Panc1 (cell line): ENCODE data around the gene ADAMTSL2. TPM values are rescaled to one million over a fixed set of nuclear protein-coding genes. Genes with fewer than 3 reads are reported as not detected.

Experiments used
- ATAC-seq: fragments of 200-7000 bp; cut with Tn5 transposase; 2 replicates; pipeline ENCODE4 v1.9.1; 2020; ENCODE audit warnings: mild to moderate bottlenecking, moderate library complexity
- BruUV-seq: library from RNA; stranded (reverse); fragments of 400-500 nt; replicated peaks from 2 replicates; lab custom pipeline; 2021; lab: Mats Ljungman, UMichigan
- CTCF ChIA-PET: fragments of 300-600 bp; sonication (Branson Sonifier 250); formaldehyde crosslinking; loops from one replicate; lab custom pipeline; 2022; ENCODE audit warnings: antibody characterized with exemption; lab: Charles Lee
- POLR2A ChIA-PET: fragments of 300-600 bp; sonication (Branson Sonifier 250); formaldehyde crosslinking; loops from one replicate; lab custom pipeline; 2022; ENCODE audit warnings: antibody characterized with exemption; lab: Charles Lee
- DNase-seq: peaks from one replicate; pipeline ENCODE4 v3.0.0-alpha.2; 2010; ENCODE audit warnings: low read depth, low spot score
- H3K27ac ChIP-seq: 2 replicates; pipeline ENCODE4 v1.5.1; 2011; ENCODE audit warnings: mild to moderate bottlenecking, low read length, inconsistent platforms
- H3K27me3 ChIP-seq: fragments of 200-500 bp; sonication (Bioruptor generic); 2 replicates; pipeline ENCODE4 v1.6.0; 2014; ENCODE audit warnings: low read length, inconsistent platforms; ENCODE audit not compliant: control insufficient read depth, insufficient read depth
- H3K36me3 ChIP-seq: fragments of 200-500 bp; sonication (Bioruptor generic); 2 replicates; pipeline ENCODE4 v1.5.1; 2014; ENCODE audit warnings: inconsistent platforms, mild to moderate bottlenecking, low read length, moderate library complexity; ENCODE audit not compliant: control insufficient read depth, insufficient read depth
- H3K4me1 ChIP-seq: 2 replicates; pipeline ENCODE4 v1.5.1; 2011; ENCODE audit warnings: inconsistent platforms, mild to moderate bottlenecking, low read length, moderate library complexity; ENCODE audit not compliant: control insufficient read depth, insufficient read depth
- H3K4me3 ChIP-seq, 2 experiments: 2 replicates each; pipeline ENCODE4 v1.5.1; 2011 to 2012; ENCODE audit warnings: low read depth in 2 of 2, low read length in 2 of 2, mild to moderate bottlenecking in 2 of 2, inconsistent platforms in 1 of 2, moderate library complexity in 1 of 2
- H3K9me3 ChIP-seq: fragments of 200-500 bp; sonication (Bioruptor generic); 2 replicates; pipeline ENCODE4 v1.5.1; 2014; ENCODE audit warnings: low read depth, mild to moderate bottlenecking, inconsistent platforms, low read length, moderate library complexity; ENCODE audit not compliant: control insufficient read depth, insufficient read depth
- POLR2AphosphoS5 ChIP-seq: IDR thresholded peaks from 2 replicates; pipeline ENCODE4 v1.6.1; 2012; ENCODE audit warnings: mild to moderate bottlenecking, low read depth, low read length, moderate library complexity
- SIN3A ChIP-seq: IDR thresholded peaks from 2 replicates; pipeline ENCODE4 v1.6.1; 2012; ENCODE audit warnings: low read depth, mild to moderate bottlenecking, low read length, moderate library complexity, borderline replicate concordance; ENCODE audit not compliant: insufficient read depth
- TCF7L2 ChIP-seq: IDR thresholded peaks from 2 replicates; pipeline ENCODE4 v1.6.1; 2011; ENCODE audit warnings: mild to moderate bottlenecking, low read depth, low read length, inconsistent platforms
- in situ Hi-C: cut with HindIII; loops from 2 replicates; pipeline ENCODE4 v1.10.0; 2016; ENCODE audit warnings: low sequenced_read_pairs, low pct_unique_long_range_greater_than_20kb
- intact Hi-C: fragments of 100-400 bp; cut with micrococcal nuclease; formaldehyde crosslinking; loops from one replicate; pipeline ENCODE4 v1.10.0; 2022; ENCODE audit not compliant: unreplicated experiment
- total RNA-seq: library from RNA; stranded (reverse); gene quantifications from one replicate; pipeline ENCODE4 v1.2.1, GENCODE V29; 2021; ENCODE audit not compliant: unreplicated experiment
- TF ChIP-seq, protein P1 (sequence below), 2 experiments: IDR thresholded peaks; 2 replicates each; pipeline ENCODE4 v1.6.1; 2011 to 2012; ENCODE audit warnings: low read depth in 2 of 2, control low read depth in 1 of 2, low read length in 1 of 2, mild to moderate bottlenecking in 1 of 2, moderate library complexity in 1 of 2; ENCODE audit not compliant: insufficient read depth in 1 of 2
- TF ChIP-seq, protein P2 (sequence below): fragments of 450-650 bp; IDR thresholded peaks from 2 replicates; pipeline ENCODE4 v1.5.1; 2017; ENCODE audit warnings: mild to moderate bottlenecking

The ADAMTSL2 gene
- total RNA-seq, 1 experiment from 2014 or later = 0.10 TPM

DNA sequence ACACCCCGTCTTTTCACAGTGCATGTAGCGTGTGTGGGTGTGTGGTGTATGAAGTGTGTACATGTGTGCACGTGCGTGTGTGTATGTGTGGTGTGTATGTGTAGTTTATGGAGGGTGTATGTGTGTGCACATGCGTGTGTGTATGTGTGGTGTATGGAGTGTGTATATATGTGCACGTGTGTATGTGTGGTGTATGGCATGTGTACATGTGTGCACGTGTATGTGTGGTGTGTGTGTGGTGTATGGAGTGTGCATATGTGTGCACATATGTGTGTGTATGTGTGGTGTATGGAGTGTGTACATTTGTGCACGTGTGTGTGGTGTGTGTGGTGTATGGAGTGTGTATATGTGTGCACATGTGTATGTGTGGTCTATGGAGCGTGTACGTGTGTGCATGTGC is 22.9 kb upstream of the ADAMTSL2 start:
- ATAC-seq = no peak
- Histone ChIP-seq H3K4me3 (no peak overlapping the region), H3K27ac (no peak overlapping the region), H3K9me3 (no peaks in the 10 kb centered on the region), H3K27me3 (no peaks in the 10 kb centered on the region), H3K36me3 (no peaks in the 10 kb centered on the region), H3K4me1 (peaks cover 30% of the 10 kb centered on the region)
- intact Hi-C loops = no loop called here
- BruUV-seq = no TSS peak
- ChIA-PET POLR2A (no interaction called here), CTCF (no interaction called here)
- TF ChIP-seq, protein P1, sequence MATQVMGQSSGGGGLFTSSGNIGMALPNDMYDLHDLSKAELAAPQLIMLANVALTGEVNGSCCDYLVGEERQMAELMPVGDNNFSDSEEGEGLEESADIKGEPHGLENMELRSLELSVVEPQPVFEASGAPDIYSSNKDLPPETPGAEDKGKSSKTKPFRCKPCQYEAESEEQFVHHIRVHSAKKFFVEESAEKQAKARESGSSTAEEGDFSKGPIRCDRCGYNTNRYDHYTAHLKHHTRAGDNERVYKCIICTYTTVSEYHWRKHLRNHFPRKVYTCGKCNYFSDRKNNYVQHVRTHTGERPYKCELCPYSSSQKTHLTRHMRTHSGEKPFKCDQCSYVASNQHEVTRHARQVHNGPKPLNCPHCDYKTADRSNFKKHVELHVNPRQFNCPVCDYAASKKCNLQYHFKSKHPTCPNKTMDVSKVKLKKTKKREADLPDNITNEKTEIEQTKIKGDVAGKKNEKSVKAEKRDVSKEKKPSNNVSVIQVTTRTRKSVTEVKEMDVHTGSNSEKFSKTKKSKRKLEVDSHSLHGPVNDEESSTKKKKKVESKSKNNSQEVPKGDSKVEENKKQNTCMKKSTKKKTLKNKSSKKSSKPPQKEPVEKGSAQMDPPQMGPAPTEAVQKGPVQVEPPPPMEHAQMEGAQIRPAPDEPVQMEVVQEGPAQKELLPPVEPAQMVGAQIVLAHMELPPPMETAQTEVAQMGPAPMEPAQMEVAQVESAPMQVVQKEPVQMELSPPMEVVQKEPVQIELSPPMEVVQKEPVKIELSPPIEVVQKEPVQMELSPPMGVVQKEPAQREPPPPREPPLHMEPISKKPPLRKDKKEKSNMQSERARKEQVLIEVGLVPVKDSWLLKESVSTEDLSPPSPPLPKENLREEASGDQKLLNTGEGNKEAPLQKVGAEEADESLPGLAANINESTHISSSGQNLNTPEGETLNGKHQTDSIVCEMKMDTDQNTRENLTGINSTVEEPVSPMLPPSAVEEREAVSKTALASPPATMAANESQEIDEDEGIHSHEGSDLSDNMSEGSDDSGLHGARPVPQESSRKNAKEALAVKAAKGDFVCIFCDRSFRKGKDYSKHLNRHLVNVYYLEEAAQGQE (IDR thresholded peaks at IDR 0.05; ENCODE audit: insufficient read depth in 1 of 2, low read depth in 2 of 2, low read length in 1 of 2) = no peak
- TF ChIP-seq POLR2AphosphoS5 (no peak), TCF7L2 (no peak)
- TF ChIP-seq, protein P2, sequence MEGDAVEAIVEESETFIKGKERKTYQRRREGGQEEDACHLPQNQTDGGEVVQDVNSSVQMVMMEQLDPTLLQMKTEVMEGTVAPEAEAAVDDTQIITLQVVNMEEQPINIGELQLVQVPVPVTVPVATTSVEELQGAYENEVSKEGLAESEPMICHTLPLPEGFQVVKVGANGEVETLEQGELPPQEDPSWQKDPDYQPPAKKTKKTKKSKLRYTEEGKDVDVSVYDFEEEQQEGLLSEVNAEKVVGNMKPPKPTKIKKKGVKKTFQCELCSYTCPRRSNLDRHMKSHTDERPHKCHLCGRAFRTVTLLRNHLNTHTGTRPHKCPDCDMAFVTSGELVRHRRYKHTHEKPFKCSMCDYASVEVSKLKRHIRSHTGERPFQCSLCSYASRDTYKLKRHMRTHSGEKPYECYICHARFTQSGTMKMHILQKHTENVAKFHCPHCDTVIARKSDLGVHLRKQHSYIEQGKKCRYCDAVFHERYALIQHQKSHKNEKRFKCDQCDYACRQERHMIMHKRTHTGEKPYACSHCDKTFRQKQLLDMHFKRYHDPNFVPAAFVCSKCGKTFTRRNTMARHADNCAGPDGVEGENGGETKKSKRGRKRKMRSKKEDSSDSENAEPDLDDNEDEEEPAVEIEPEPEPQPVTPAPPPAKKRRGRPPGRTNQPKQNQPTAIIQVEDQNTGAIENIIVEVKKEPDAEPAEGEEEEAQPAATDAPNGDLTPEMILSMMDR = no peak
- in situ Hi-C loops = no loop called here
- DNase-seq = no peak

DNA sequence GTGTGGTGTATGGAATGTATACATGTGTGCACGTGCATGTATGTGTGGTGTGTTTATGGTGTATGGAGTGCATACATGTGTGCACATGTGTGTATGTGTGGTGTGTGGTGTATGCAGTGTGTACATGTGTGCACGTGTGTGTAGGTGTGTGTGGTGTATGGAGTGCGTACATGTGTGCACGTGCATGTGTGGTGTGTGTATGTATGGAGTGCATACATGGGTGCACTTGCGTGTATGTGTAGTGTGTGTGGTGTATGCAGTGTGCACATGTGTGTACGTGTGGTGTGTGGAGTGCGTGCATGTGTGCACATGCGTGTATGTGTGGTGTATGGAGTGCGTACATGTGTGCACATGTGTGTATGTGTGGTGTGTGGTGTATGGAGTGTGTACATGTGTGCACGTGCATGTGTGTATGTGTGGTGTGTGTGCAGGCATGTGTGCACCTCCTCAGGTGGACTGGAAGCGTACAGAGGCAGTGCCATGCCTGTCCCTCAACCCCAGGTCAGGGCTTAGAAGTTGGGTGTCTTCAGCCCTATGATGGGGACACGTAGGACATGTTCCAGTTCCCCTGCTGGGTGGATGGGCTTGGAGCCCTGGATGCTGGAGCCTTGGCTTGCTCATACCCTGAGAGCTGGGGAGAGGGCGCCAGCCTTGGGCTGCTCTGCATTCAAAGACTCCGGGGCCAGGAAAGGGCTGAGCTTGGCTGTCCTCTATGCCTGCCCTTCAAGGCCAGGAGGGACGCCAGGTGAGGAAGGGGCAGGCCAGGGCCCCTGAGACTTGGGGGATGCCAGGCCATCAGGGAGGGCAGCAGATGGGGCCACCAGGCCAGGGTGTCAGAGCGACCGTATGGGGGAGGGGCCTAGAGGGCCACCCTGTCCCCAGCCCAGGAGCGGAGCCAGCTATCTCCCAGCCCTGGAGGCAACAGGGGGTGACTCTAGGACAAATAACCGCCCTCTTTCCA is 22.0 kb upstream of the ADAMTSL2 start:
- no TSS peak for BruUV-seq
- CTCF ChIA-PET = interaction anchor here (0.6 kb wide), 1 partner anchor 230 kb away, joined by 3 read pairs; no protein-coding TSS in a partner anchor

More for the DNA sequence above, 22.0 kb upstream of the ADAMTSL2 start:
- intact Hi-C loops = no loop called here
- Histone ChIP-seq H3K27me3 (no peaks in the 10 kb centered on the region), H3K36me3 (no peaks in the 10 kb centered on the region), H3K9me3 (no peaks in the 10 kb centered on the region), H3K4me1 (peaks cover 21% of the 10 kb centered on the region), H3K4me3 (no peak overlapping the region), H3K27ac (no peak overlapping the region)
- POLR2A ChIA-PET = no interaction called here
- ATAC-seq = no peak
- in situ Hi-C loops = no loop called here
- DNase-seq = no peak
- no peak for TF ChIP-seq TCF7L2
- TF ChIP-seq, protein P1 (IDR thresholded peaks at IDR 0.05; ENCODE audit: insufficient read depth in 1 of 2, low read depth in 2 of 2, low read length in 1 of 2) = no peak
- TF ChIP-seq, protein P2 = no peak
- TF ChIP-seq SIN3A = no peak
- TF ChIP-seq POLR2AphosphoS5 = no peak
